OCI-LY7 (cell line): ENCODE results near the gene NPM3. TPM values are rescaled to one million over a fixed set of nuclear protein-coding genes. Genes with fewer than 3 reads are reported as not detected.

Experiments used
- BruUV-seq: library from RNA; stranded (reverse); fragments of 400-500 nt; replicated peaks from 2 replicates; lab custom pipeline; 2021; lab: Mats Ljungman, UMichigan
- CTCF ChIA-PET: fragments of 300-600 bp; sonication (Branson Sonifier 250); formaldehyde crosslinking; loops from one replicate; lab custom pipeline; 2022; ENCODE audit warnings: antibody characterized with exemption; ENCODE audit not compliant: unreplicated experiment; lab: Charles Lee
- POLR2A ChIA-PET: fragments of 300-600 bp; sonication (Branson Sonifier 250); formaldehyde crosslinking; loops from one replicate; lab custom pipeline; 2022; ENCODE audit warnings: antibody characterized with exemption; lab: Charles Lee
- DNase-seq: peaks from one replicate; pipeline ENCODE4 v3.0.0-alpha.2; 2015; ENCODE audit warnings: low spot score
- H2AFZ ChIP-seq: fragments of 200-600 bp; sonication (generic), shearing (Covaris generic); 2 replicates; pipeline ENCODE4 v1.6.1; 2014; ENCODE audit warnings: mild to moderate bottlenecking, antibody characterized with exemption, low read length, moderate library complexity
- H3K27ac ChIP-seq: fragments of 200-600 bp; sonication (generic); 2 replicates; pipeline ENCODE4 v1.5.1; 2014; ENCODE audit warnings: mixed run types, low read depth, mild to moderate bottlenecking, moderate library complexity, low read length, inconsistent platforms; ENCODE audit not compliant: poor library complexity, severe bottlenecking
- H3K36me3 ChIP-seq: fragments of 200-600 bp; sonication (generic); 2 replicates; pipeline ENCODE4 v1.6.1; 2014; ENCODE audit warnings: mild to moderate bottlenecking, antibody characterized with exemption, low read length, moderate library complexity, mixed read lengths; ENCODE audit not compliant: insufficient read depth
- H3K4me1 ChIP-seq: fragments of 200-600 bp; sonication (generic); 2 replicates; pipeline ENCODE4 v1.5.1; 2014; ENCODE audit warnings: mild to moderate bottlenecking, low read length; ENCODE audit not compliant: insufficient read depth, poor library complexity, severe bottlenecking
- H3K4me2 ChIP-seq: fragments of 200-600 bp; sonication (generic); 2 replicates; pipeline ENCODE4 v1.6.1; 2014; ENCODE audit warnings: mild to moderate bottlenecking, low read length
- H3K4me3 ChIP-seq: fragments of 200-600 bp; sonication (generic); 2 replicates; pipeline ENCODE4 v1.5.1; 2014; ENCODE audit warnings: mild to moderate bottlenecking, low read depth, low read length; ENCODE audit not compliant: poor library complexity, severe bottlenecking
- H3K79me2 ChIP-seq: fragments of 200-600 bp; sonication (generic); 2 replicates; pipeline ENCODE4 v1.6.1; 2016; ENCODE audit warnings: low read depth, mild to moderate bottlenecking, low read length, moderate library complexity, mixed read lengths; ENCODE audit not compliant: insufficient read depth
- H3K9me2 ChIP-seq: fragments of 200-600 bp; sonication (generic); 2 replicates; pipeline ENCODE4 v1.6.1; 2016; ENCODE audit warnings: mild to moderate bottlenecking, low read length, mixed read lengths; ENCODE audit not compliant: insufficient read depth
- H3K9me3 ChIP-seq: fragments of 200-600 bp; sonication (generic); 2 replicates; pipeline ENCODE4 v1.6.1; 2014; ENCODE audit warnings: mild to moderate bottlenecking, mixed run types, low read length, mixed read lengths
- H4K20me1 ChIP-seq: fragments of 200-600 bp; sonication (generic); 2 replicates; pipeline ENCODE4 v1.6.1; 2014; ENCODE audit warnings: mild to moderate bottlenecking, antibody characterized with exemption, low read length, moderate library complexity, mixed read lengths; ENCODE audit not compliant: insufficient read depth
- EZH2phosphoT487 ChIP-seq: fragments of 200-600 bp; sonication (generic); IDR thresholded peaks from 2 replicates; pipeline ENCODE4 v1.6.1; 2018; ENCODE audit warnings: low read depth, borderline replicate concordance, mild to moderate bottlenecking, mixed run types, antibody characterized with exemption, low read length, moderate library complexity, mixed read lengths
- intact Hi-C: fragments of 100-400 bp; cut with micrococcal nuclease; formaldehyde crosslinking; loops from one replicate; pipeline ENCODE4 v1.10.0; 2022; ENCODE audit not compliant: unreplicated experiment
- total RNA-seq, 2 experiments: library from RNA; depleted of rRNA in 1 of 2; stranded (reverse); fragments of >200 nt in 1 of 2; shearing (Covaris generic) in 1 of 2; gene quantifications; 2 replicates each; pipeline ENCODE4 v1.2.3, GENCODE V29; 2014 to 2022
- TF ChIP-seq, protein P1 (sequence below): fragments of 200-600 bp; sonication (generic); conservative IDR thresholded peaks from 2 replicates; pipeline ENCODE4 v1.5.1; 2014; ENCODE audit warnings: mild to moderate bottlenecking, antibody characterized with exemption, low read length, moderate library complexity, mixed read lengths

The NPM3 gene
- total RNA-seq, 2 experiments from 2014 or later, result 111 to 115 TPM

DNA sequence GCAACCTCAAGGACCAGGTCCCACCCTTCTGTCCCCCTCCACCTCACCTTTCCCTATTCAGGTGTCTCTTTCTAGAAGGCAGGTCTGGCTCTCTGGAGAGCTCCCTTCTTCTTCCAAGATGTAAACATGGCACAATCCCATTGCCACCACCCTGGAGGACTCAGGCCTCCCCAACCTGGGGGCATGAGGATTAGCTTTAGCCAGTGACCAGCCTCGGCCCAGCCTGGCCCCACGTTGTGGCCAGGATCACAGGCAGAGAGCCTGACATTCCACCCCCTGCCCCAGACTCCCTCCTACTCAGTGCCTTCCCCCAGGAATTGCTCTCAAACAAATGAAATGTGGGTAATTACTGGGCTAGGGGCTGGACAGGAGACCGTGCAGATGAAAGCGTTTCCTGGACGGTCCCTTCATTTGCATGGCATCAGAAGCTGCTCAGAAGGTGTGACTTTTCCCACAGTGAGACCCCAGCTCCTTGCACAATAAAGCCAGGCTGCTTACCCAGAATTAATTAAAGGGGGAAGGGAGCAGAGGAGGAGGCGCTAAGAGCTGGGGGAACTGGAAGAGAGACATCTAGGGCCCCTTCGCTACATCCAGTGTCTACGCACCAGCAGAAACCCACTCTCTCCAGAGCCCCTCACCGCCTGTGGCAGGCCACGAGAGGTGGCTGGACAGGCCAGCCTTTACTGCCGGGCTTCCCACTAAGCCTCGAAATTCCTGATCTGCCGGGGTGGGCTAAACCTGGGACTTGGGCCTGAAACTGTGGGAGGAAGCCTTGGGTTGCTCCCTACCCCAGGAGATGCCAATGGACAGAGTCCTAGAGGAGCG is 15.1 kb downstream of the NPM3 start:
- Histone ChIP-seq H3K27ac (no peak overlapping the region), H3K4me2 (no peak overlapping the region), H2AFZ (no peak overlapping the region), H3K9me3 (no peaks in the 10 kb centered on the region), H3K79me2 (no peaks in the 10 kb centered on the region), H3K4me3 (no peak overlapping the region), H3K36me3 (no peaks in the 10 kb centered on the region), H3K4me1 (no peaks in the 10 kb centered on the region), H4K20me1 (no peaks in the 10 kb centered on the region), H3K9me2 (no peaks in the 10 kb centered on the region)
- CTCF ChIA-PET, result interaction anchor here (1.7 kb wide), 1 partner anchor 166 kb away, joined by 7 read pairs; no protein-coding TSS in a partner anchor
- DNase-seq, result no peak
- intact Hi-C loops, result no loop called here
- BruUV-seq, result no TSS peak
- POLR2A ChIA-PET, result interaction anchor here (0.6 kb wide), 2 partner anchors 52 to 82 kb away, joined by 4 to 7 read pairs; no protein-coding TSS in a partner anchor
- TF ChIP-seq, protein P1, sequence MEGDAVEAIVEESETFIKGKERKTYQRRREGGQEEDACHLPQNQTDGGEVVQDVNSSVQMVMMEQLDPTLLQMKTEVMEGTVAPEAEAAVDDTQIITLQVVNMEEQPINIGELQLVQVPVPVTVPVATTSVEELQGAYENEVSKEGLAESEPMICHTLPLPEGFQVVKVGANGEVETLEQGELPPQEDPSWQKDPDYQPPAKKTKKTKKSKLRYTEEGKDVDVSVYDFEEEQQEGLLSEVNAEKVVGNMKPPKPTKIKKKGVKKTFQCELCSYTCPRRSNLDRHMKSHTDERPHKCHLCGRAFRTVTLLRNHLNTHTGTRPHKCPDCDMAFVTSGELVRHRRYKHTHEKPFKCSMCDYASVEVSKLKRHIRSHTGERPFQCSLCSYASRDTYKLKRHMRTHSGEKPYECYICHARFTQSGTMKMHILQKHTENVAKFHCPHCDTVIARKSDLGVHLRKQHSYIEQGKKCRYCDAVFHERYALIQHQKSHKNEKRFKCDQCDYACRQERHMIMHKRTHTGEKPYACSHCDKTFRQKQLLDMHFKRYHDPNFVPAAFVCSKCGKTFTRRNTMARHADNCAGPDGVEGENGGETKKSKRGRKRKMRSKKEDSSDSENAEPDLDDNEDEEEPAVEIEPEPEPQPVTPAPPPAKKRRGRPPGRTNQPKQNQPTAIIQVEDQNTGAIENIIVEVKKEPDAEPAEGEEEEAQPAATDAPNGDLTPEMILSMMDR, result no peak
- no peak for TF ChIP-seq EZH2phosphoT487

DNA sequence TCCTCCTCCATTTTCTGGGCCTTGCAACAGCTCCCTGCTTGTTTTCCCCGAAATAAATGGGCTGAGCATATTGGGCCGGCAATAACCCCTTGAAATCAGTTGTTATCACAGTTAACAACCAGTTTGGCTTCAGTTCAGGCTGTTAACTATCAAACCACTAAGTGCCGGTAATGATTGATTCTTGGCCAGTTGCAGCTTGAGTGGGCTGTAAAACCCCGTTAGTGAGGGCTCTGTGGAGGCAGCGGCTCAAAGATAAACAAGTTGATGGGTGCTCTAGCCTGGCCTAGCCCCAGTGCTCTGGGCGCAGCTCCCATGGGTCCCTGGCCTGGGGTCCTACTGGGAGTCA is 15.7 kb downstream of the NPM3 start:
- Histone ChIP-seq H3K27ac (no peak overlapping the region), H3K4me2 (no peak overlapping the region), H3K79me2 (no peaks in the 10 kb centered on the region), H3K4me1 (no peaks in the 10 kb centered on the region), H2AFZ (no peak overlapping the region), H3K4me3 (no peak overlapping the region), H4K20me1 (no peaks in the 10 kb centered on the region), H3K9me3 (no peaks in the 10 kb centered on the region), H3K36me3 (no peaks in the 10 kb centered on the region), H3K9me2 (no peaks in the 10 kb centered on the region)
- POLR2A ChIA-PET, result interaction anchor here (0.6 kb wide), 1 partner anchor 83 kb away, joined by 4 read pairs; no protein-coding TSS in a partner anchor
- no peak for DNase-seq
- intact Hi-C loops, result no loop called here
- CTCF ChIA-PET, result interaction anchor here (1.7 kb wide), 1 partner anchor 165 kb away, joined by 7 read pairs; no protein-coding TSS in a partner anchor
- no peak for TF ChIP-seq EZH2phosphoT487
- TF ChIP-seq, protein P1, result no peak
- BruUV-seq, result no TSS peak
